Osteoblast (primary cell): ENCODE measurements around the gene FBXW7. TPM values are rescaled to one million over a fixed set of nuclear protein-coding genes. Genes with fewer than 3 reads are reported as not detected.

Experiments used
- DNase-seq: peaks from one replicate; pipeline ENCODE4 v3.0.0; 2011; ENCODE audit warnings: low spot score, mixed read lengths; ENCODE audit not compliant: insufficient read length; ENCODE audit errors: missing footprints
- H2AFZ ChIP-seq: 2 replicates; pipeline ENCODE4 v1.6.0; 2011; ENCODE audit warnings: mild to moderate bottlenecking, low read length
- H3K27ac ChIP-seq: 2 replicates; pipeline ENCODE4 v1.5.1; 2011; ENCODE audit warnings: mild to moderate bottlenecking, low read depth, low read length, moderate library complexity
- H3K27me3 ChIP-seq: 2 replicates; pipeline ENCODE4 v1.6.0; 2012; ENCODE audit warnings: mild to moderate bottlenecking, control low read depth, inconsistent platforms, low read length, moderate library complexity; ENCODE audit not compliant: insufficient read depth
- H3K36me3 ChIP-seq: 2 replicates; pipeline ENCODE4 v1.5.1; 2011; ENCODE audit warnings: mild to moderate bottlenecking, low read length, control low read depth, moderate library complexity; ENCODE audit not compliant: insufficient read depth
- H3K4me1 ChIP-seq: 2 replicates; pipeline ENCODE4 v1.5.1; 2011; ENCODE audit warnings: mild to moderate bottlenecking, low read length, control low read depth, moderate library complexity; ENCODE audit not compliant: insufficient read depth
- H3K4me2 ChIP-seq: 2 replicates; pipeline ENCODE4 v1.6.0; 2011; ENCODE audit warnings: mild to moderate bottlenecking, low read length; ENCODE audit not compliant: insufficient read depth
- H3K4me3 ChIP-seq: fragments of 200-600 bp; sonication (generic); 3 replicates; pipeline ENCODE4 v1.5.1; 2012; ENCODE audit warnings: mild to moderate bottlenecking, low read length, inconsistent platforms; ENCODE audit not compliant: insufficient read depth
- H3K79me2 ChIP-seq: 2 replicates; pipeline ENCODE4 v1.6.0; 2012; ENCODE audit warnings: mild to moderate bottlenecking, low read length, control low read depth, inconsistent platforms; ENCODE audit not compliant: insufficient read depth
- H3K9me3 ChIP-seq: 2 replicates; pipeline ENCODE4 v1.5.1; 2011; ENCODE audit warnings: low read depth, low read length, control low read depth
- H4K20me1 ChIP-seq: 2 replicates; pipeline ENCODE4 v1.6.0; 2012; ENCODE audit warnings: mild to moderate bottlenecking, low read length, control low read depth; ENCODE audit not compliant: insufficient read depth
- total RNA-seq: library from RNA; depleted of rRNA; stranded (reverse); fragments of >200 nt; gene quantifications from 2 replicates; pipeline ENCODE4 v1.2.3, GENCODE V29; 2012
- TF ChIP-seq, protein P1 (sequence below): IDR thresholded peaks from 2 replicates; pipeline ENCODE4 v1.5.1; 2011; ENCODE audit warnings: mild to moderate bottlenecking, low read depth, low read length, moderate library complexity; ENCODE audit errors: extremely low read depth

Gene FBXW7
- total RNA-seq, 1 donor = 74.9 TPM

DNA sequence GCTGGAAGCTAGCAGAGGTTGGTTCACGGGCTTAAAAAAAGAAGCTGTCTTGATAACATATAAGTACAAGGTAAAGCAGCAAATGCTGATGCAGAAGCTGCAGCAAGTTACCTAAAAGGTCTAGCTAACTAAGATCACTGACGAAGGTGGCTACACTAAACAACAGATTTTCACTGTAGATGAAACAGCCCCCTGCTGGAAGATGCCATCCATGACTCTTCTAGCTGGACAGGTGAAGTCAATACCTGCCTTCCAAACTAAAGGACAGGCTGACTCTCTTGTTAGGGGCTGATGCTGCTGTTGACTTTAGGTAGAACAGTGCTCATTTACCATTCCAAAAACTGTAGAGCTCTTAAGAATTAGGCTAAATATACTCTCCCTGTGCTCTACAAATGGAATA is 99.5 kb downstream of the FBXW7 start:
- H3K4me2 ChIP-seq = no peak overlapping the region
- H4K20me1 ChIP-seq = peaks cover 7% of the 10 kb centered on the region
- no peaks in the 10 kb centered on the region for H3K4me1 ChIP-seq
- no peak overlapping the region for H3K4me3 ChIP-seq
- DNase-seq = no peak
- H3K27me3 ChIP-seq = no peaks in the 10 kb centered on the region
- no peak overlapping the region for H3K27ac ChIP-seq
- TF ChIP-seq, protein P1, sequence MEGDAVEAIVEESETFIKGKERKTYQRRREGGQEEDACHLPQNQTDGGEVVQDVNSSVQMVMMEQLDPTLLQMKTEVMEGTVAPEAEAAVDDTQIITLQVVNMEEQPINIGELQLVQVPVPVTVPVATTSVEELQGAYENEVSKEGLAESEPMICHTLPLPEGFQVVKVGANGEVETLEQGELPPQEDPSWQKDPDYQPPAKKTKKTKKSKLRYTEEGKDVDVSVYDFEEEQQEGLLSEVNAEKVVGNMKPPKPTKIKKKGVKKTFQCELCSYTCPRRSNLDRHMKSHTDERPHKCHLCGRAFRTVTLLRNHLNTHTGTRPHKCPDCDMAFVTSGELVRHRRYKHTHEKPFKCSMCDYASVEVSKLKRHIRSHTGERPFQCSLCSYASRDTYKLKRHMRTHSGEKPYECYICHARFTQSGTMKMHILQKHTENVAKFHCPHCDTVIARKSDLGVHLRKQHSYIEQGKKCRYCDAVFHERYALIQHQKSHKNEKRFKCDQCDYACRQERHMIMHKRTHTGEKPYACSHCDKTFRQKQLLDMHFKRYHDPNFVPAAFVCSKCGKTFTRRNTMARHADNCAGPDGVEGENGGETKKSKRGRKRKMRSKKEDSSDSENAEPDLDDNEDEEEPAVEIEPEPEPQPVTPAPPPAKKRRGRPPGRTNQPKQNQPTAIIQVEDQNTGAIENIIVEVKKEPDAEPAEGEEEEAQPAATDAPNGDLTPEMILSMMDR = no peak
- no peaks in the 10 kb centered on the region for H3K36me3 ChIP-seq
- H2AFZ ChIP-seq = no peak overlapping the region
- no peaks in the 10 kb centered on the region for H3K9me3 ChIP-seq
- H3K79me2 ChIP-seq = peaks cover 26% of the 10 kb centered on the region

DNA sequence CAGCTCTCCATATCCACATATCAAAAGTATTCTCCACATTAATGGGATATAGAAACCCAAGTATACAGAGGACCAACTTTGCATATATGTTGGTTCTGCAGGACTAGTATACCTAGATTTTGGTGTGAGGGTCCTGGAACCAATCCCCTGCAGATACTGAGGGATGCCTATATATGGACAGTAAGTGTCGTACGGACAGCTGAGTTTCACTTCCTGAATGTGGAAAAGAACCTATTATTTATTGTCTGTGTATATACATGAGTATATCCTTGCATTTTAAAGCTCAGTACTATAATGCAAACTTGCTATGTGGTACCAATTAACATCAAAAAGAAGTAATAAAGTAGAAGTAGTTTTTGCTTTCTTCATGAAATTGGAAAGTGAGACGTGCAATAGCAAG is 101.9 kb downstream of the FBXW7 start:
- H3K27me3 ChIP-seq = no peaks in the 10 kb centered on the region
- H3K4me3 ChIP-seq = no peak overlapping the region
- no peak overlapping the region for H2AFZ ChIP-seq
- no peak overlapping the region for H3K4me2 ChIP-seq
- no peak for DNase-seq
- TF ChIP-seq, protein P1 = no peak
- H3K79me2 ChIP-seq = peaks cover 27% of the 10 kb centered on the region
- H4K20me1 ChIP-seq = peaks cover 7% of the 10 kb centered on the region
- H3K9me3 ChIP-seq = no peaks in the 10 kb centered on the region
- H3K27ac ChIP-seq = no peak overlapping the region
- H3K36me3 ChIP-seq = no peaks in the 10 kb centered on the region
- H3K4me1 ChIP-seq = no peaks in the 10 kb centered on the region

DNA sequence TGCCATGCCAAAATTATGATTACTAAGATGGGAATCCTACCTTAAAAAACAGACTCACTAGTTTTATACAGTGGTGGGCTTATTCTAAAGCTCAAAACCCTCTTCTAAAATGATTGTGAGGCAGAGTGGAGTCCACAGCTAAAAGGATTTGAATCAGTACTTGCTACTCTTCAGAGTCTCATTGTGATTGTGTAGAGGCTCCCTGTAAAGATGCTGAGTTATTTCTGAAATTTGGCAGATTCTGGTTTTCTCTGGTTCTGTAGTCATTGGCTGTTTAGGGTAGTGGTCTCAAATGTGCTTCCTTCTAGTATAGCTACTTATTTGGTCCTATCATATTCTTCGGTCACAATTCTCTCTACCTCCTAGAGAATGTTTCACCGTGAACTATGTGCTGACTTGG is 104.1 kb downstream of the FBXW7 start:
- Histone ChIP-seq H3K4me3 (no peak overlapping the region), H3K79me2 (peaks cover 21% of the 10 kb centered on the region), H4K20me1 (peaks cover 7% of the 10 kb centered on the region), H3K4me1 (no peaks in the 10 kb centered on the region), H2AFZ (no peak overlapping the region), H3K4me2 (no peak overlapping the region), H3K36me3 (no peaks in the 10 kb centered on the region), H3K9me3 (no peaks in the 10 kb centered on the region), H3K27me3 (no peaks in the 10 kb centered on the region), H3K27ac (no peak overlapping the region)
- TF ChIP-seq, protein P1 = no peak
- no peak for DNase-seq

DNA sequence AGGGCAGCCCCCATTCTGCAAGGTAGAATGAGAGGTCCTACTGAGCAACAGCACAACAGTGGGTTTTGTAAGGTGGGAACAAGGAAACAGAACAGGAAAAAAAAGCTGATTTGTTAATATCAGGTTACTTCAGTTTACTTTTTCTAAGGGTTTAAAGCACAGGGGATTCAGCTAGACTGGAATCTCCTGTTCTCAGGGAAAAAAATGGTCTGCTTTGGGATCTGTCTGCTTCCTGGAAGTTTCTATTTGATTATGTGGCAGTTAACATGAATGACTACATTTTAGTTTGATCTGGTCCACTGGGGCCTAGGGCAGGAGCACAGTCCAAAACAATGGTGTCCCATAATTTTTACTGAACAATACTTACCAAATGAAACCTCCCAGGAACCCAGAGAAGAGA is 104.6 kb downstream of the FBXW7 start:
- H3K27ac ChIP-seq = no peak overlapping the region
- DNase-seq = no peak
- H3K9me3 ChIP-seq = no peaks in the 10 kb centered on the region
- H3K36me3 ChIP-seq = no peaks in the 10 kb centered on the region
- H4K20me1 ChIP-seq = peaks cover 7% of the 10 kb centered on the region
- H3K4me3 ChIP-seq = no peak overlapping the region
- TF ChIP-seq, protein P1 = no peak
- no peaks in the 10 kb centered on the region for H3K4me1 ChIP-seq
- H3K79me2 ChIP-seq = peaks cover 19% of the 10 kb centered on the region
- no peak overlapping the region for H3K4me2 ChIP-seq
- H3K27me3 ChIP-seq = no peaks in the 10 kb centered on the region
- no peak overlapping the region for H2AFZ ChIP-seq
